NCI-H2081 (cell line): ENCODE data around the gene TLR10.
"Not testable (repeated sequence)": the region's sequence is repeated elsewhere in the genome, so short reads cannot be mapped to it uniquely, and the experiment has no call there.

ENCODE experiments used
- DNase-seq, 2 experiments: peaks; one replicate each; lab custom pipeline; 2025; lab: John Stamatoyannopoulos, UW

The TLR10 gene

DNA sequence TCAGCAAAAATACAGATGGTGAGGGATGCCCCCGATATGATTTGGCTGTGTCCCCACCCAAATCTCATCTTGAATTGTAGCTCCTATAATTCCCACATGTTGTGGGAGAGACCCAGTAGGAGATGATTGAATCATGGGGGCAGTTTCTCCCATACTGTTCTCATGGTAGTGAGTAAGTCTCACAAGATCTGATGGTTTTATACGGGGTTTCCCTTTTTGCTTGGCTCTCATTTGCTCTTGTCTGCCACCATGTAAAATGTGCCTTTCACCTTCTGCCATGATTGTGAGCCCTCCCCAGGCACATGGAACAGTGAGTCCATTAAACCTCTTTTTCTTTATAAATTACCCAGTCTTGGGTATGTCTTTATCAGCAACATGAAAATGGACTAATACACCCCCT is 15.8 kb downstream of the TLR10 start:
- not testable (repeated sequence) for DNase-seq

DNA sequence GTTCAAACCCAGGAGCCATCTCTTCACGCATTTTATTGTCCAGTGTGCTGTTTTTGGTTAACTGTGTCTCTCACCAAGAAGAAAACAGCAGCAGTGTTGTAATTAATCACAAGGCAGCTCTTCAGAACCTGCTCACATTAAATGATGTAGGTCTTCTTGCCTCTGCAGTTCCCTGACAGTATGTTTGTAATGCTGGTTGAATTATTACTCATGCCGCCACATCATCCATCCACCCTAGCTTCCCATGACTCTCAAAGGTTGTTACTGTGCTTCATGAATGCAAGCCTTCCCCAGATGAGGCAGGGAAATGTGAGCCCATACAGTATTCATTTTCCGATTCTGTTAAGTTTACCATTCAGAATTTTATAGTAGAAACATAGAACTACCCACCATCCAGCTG is 17.4 kb downstream of the TLR10 start:
- DNase-seq, result no peak

DNA sequence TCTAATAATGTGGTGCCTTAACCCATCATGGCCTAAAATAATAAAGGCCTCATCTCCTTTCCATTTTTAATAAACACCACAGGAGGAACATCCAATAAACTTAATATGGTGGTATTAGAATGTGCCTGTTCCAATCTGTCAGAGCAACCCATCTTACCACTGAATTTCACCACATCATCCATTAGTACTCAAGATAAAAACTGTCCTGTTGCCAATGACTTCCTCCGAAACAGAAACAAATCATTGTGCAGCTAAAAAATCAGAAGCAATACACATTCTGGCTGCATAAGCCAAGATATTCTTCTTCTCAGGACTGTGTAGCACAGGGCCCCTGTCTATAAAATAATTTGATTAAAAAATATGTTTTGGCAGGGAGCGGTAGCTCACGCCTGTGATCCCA is 18.5 kb downstream of the TLR10 start:
- no peak for DNase-seq

DNA sequence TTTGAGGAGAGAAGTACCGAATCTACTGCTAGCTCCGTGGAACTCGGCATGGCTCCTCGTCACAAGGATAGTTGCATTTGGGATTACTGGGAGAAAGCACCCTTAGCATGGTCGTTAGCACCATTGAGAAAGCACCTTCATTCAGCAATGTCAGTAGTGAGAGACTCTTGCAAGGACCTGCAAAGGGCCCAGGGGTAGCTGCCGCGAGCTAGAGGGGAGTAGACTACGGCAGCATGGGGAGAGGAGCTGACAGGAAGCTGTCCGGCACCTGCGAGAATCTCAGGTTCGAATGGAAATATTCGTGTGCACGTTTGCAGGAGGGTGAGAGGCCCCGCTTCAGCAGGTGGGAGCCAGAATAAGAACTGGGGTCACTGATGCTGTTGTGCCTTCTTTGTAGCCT is 20.2 kb downstream of the TLR10 start:
- DNase-seq, result no peak

DNA sequence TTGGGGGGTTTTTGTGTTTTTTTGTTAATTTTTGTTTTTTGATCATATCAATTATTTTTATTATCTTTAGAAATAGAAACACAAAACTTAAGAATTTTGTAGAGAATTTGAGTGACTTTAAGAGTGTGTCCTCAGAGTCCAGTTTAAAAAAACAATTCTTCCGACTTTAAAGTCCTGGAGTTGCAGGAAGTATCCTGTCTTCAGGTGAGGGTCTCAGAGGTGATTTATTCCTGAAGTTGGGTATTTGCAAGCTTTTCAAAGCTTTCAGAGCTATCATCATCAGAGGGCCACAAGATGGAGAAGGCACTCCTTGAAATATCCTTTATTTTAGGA is 23.0 kb downstream of the TLR10 start:
- no peak for DNase-seq

DNA sequence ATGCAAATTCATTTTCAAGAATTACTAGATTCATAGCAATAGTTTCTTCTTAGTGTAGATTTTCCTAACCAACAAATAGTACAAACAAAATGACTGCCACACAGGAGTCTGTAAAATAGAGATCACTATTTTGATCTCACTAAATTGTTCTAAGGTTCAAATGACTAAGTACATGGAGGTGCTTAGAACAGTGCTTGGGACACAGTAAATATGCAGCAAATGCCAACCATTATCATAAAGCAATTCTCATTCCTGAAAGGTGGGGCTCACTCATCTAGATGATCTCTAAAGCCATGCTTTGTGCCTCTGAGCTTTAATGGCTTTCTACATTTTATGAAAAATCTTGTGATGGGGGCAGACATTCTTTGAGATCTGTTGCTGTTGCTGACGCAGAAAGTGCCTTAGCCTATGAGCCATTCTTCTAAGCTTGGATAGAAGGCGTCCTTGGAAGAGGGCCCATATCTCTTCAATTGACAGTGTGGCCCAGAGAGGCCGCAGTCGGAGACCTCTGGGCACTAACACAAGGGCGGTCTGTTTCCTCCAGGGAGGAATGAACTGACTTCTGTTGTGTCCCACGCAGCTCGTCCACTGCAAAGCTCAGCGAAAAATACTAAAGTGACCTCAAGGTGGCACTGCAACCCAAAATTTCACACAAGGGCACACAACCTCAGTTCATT is 23.5 kb downstream of the TLR10 start:
- DNase-seq, result peak; percentile 10 to 45

DNA sequence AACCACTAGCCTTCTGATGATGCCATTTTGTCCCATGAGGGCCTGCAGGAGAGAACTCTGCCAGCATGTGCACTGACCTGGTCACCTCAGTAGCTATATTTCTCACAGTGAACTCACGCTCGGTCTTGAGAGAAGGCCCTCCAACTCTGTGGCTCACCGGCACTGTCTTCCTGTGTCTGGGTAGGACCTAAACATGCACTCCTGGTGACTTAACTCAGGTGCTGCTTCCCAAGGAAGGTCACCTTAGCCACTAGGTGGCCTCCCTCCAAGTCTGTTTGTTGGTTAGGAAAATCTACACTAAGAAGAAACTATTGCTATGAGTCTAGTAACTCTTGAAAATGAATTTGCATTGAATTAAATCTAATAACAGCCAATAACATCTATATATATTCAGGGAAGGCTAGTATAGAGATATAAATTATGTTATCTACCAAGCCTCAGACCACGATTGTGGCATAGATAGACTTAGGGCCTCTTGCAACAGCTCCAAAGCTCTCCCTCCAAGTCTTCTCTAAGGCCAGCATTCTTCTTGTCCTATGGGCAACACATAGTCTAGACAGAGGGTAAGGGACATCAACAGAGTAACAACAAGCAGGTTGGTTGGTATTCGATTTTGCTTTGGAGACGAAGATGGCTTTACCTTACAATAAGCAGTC is 24.7 kb downstream of the TLR10 start:
- DNase-seq, result peak in 1 of 2 experiments; percentile 12

DNA sequence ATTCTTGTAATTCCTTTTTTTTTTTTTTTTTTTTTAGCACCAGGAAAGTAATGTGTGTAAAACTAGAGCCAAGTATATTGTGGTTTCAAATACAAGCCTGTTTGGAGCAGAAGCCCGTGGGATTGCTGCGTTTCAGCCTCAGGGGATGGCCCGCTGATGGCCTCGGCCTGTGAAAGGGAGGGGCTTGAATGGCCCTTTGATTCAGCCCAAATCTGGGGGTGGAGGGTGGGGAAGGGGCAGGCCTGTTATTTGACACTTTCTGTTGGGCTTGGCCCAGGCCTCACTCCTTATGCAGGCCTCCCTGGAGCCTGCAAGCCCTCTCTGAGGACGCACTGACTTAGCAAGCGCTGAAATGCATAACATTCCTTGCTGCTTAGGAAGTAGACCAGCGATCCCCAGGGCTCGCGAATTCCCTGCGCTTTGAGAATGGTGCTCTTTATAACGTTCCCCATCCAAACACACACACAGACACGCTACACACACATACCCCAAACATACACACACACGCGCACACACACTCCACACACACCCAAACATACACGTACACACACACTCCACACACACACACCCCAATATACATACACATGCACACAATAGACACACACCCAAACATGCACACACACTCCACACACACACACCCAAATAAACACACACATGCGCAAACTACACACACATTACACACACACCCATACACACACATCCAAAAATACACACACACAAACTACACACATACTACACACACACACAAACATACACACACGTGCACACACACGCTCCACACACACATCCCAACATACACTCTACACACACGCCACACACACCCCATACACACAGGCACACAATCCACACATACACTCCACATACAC is 29.6 kb downstream of the TLR10 start:
- DNase-seq, result no peak

DNA sequence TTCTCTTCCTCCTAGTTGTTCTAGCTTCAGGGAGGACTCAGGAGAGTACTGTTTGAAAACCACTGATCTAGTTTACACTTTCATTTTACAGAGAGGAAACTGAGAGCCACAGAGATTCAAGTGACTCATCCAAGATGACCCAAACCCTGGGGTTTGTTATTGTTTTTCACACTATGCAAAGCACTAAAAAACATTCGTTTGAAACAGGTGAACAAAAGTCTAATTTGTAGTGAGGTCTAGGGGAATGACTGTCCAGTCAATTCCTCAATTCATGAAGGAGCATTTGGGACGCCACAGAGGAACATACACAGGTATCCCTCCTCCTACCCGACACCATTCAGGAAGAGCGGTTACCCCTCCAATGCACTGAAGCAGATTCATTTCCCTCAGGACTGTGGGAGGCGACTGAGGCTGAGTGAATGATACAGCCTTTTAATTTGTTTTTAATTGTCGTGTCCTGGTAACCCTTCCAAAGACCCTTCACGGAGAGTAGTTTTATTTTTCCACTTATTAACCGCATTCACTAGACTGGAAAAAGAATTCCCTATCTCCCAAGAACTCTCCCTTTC is 30.3 kb downstream of the TLR10 start:
- no peak for DNase-seq

DNA sequence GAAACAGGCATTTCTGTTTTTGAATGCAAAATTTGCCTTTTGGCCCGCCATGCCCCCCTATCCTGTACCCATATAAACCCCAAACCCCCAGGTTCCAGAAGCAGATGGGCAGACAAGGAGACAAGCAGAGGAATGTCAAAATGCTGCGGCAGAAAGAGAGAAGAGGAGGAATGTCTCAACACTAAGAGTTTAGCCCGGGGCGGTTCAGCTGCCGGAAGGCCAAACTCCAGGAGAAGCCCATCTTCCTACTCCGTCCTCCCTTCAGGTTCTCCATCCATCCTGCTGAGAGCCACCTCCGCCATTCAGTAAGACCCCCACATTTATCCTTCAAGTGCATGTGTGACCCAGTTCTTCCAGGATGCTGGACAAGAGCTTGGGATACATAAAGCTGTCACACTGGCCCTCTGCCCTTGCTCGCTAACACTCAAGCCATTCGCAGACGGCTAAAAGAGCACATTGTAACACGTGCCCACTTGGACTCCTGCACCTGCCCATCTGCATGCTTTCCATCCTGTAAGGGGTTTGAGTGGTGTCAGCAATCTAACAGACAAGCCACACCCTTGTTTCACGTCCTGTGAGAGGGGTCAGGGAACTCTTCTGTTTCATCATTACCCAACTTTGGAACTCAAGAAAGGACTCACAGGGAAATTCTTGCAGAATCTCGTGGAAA is 31.3 kb downstream of the TLR10 start:
- no peak for DNase-seq

DNA sequence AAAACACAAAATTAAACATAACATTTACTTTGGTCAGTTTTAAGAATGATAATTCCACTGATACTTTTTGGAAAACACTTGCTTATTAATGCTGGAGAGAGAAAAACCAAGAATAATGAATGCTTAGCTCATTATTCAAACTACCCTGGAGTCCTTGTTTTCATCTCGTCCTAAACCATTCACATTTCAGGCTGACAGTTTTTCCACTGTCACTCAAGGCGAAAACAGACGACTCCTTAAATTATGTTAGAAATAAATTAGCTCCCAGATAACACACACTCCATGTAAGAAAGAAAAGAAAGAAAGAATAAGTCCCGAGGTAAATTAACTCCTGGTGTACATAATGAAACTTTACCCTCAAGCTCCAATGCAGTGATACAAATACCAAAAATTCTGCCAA is 33.5 kb downstream of the TLR10 start:
- no peak for DNase-seq

DNA sequence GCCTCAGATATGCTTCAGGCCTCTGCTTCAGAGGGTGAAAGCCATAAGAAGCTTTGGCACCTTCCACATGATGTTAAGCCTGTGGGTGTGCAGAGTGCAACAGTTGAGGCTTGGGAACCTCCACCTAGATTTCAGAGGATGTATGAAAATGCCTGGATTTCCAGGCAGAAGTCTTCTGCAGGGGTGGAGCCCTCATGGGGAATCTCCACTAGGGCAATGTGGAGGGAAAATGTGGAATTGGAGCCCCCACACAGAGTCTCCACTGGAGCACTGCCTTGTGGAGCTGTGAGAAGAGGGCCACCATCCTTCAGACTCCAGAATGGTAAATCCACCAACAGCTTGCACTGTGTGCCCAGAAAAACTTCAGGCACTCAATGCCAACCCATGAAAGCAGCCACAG is 35.2 kb downstream of the TLR10 start:
- DNase-seq, result no peak

DNA sequence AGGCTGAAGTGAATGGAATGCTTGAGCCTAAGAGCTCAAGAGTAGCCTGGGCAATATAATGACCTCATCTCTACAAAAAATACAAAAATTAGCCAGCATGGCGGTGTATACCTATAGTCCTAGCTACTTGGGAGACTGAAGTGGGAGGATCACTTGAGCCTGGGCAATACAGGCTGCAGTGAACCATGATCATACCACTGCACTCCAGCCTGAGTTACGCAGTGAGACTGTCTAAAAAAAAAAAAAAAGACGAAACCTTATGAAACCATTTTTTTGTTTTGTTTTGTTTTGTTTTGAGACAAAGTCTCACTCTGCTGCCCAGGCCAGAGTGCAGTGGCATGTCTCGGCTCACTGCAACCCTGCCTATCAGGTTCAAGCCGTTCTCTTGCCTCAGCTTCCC is 36.9 kb downstream of the TLR10 start:
- DNase-seq, result no peak

DNA sequence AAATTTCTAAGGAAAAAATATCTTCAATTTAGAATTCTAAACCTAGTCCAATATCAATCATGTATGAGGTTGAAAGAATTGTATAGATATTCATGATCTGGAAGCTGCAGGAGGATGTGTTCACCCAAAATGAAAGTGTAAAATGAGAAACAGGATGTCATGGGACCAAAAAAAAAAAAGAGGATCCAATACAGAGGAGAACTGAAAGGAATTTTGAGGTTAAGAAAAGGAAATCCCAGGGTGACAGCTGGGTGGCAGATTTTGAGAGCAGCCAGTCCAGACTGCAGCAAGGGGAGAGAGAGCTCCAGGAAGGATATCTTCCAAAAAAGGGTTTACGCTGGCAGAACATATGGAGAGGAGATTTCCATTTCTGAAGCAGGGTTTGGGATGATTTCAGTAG is 38.9 kb downstream of the TLR10 start:
- no peak for DNase-seq

DNA sequence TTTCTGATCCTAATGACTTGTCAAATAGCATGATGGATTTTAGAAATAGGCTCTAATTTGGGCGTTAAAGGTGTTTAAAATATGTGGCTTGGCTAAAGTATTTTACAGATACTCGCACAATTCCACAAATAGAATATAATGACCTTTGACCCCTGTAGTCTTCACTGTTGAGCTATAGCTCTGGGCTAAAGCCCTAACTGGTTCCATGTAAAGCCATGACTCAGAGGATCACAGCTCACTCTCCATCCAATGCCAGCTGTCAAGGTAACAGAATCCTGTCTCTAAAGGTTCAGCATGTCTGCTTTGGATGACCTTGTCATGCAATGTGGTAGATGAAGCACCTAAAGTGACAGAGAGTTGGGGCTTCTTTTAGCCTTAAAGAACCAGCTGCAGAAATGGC is 42.5 kb downstream of the TLR10 start:
- DNase-seq, result no peak

DNA sequence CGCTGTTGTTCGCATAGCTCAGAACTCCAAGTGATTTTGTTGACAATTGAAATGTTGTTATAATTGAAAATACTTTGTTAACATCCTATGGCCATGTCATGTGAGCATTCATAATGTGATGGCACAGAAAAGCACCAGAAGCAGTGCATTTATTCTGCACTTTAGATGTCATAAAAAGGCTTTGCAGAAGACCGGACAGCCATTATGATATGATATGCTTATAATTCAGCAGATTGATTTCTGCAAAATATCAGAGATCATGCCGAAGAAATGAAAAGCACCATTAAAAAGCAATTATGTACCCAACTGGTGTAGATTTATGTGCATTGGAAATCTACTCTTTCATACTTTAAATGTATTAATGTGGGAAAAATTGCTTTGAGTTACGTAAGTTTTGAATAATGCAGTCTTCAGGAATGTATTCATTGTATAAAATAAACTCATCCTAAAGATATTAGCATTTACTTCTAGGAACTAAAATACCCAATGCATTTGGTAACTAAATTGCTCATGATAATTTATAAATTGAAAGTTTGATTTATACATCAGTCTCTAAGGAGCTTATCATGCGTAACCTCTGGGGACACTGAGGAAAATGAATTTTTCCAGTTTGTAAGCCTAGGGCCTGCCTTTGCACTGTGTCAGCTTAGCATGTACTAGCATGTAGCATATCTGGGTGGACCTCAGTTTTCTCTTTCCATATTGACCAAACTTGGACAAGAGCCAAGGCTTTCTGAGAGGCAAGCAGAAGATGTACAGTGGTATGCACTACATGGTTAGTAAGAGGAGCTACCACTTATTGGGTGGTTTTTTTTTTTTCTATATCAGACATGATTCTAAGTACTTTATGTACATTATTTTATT is 43.6 kb downstream of the TLR10 start:
- no peak for DNase-seq

DNA sequence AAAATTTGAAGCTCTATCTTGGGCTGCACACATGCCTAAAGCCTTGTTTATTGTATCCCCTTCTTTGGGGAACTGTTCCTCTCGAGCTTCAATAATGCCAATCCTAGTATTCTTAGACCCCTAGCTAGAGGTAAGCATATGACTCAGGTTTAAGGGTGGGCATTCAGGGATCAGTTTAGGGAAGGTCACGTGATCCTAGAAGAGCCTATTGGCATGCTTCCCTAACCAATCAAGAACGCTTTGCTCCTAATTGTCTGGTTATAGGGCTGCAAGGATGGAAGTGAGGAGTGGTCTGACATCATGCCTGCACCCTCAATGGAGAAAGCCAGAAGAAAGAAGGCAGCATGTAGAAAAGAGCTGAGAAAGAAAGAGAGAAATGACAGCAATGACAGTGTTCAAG is 46.9 kb downstream of the TLR10 start:
- DNase-seq, result no peak

DNA sequence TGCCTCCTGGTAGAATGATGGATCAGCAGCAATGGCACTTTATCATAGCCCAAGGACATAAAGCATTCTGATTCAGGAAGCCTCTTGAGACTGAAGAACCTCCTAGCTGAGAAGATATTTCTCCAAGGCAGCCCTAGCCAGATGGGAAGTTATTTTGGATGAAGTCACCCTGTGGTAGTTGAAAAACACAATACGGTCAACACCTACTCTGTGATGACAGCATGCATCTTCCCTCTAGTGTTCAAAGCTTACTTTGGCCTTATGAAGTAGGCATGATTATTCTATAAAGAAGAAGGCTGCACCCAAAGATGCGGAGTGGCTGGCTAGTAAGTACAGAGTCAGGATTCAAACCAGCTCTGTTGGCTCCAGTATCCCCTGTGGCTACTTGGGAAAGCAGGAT is 47.9 kb downstream of the TLR10 start:
- no peak for DNase-seq

DNA sequence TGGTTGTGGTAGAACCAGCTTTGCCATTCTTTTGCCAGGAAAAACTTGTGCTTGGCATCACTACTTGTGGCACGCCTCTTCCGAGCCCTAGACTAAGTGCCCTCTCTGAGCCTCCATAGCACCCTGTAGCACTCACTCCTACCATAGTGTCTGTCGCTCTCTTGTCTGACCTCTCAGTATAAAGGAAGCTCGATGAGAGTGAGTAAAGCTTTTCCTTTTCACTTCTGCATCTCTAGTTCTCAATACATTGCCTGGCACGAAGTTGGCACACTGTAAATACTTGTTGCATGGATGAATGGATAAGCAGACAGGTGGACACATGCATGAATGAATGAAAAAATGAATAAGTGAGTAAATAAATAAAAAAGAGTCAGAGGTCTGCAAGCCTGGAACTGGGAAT is 48.3 kb downstream of the TLR10 start:
- DNase-seq, result no peak

DNA sequence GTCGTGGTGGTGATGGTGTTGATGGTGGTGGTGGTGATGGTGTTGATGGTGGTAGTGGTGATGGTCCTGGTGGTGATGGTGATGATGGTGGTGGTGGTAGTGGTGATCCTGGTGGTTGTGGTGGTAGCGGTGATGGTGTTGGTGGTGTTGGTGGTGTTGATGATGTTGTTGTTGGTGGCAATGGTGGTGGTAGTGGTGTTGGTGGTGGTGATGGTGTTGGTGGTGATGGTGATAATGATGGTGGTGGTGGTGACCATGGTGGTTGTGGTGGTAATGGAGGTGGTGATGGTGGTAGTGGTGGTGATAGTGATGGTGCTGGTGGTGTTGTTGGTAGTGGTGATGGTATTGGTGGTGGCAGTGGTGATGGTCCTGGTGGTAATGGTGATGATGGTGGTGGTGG is 49.1 kb downstream of the TLR10 start:
- DNase-seq, result no peak
